GM18505 (cell line): ENCODE measurements around the gene NINL.

Source experiments
- ATAC-seq: cut with Tn5 transposase; IDR thresholded peaks from one replicate; pipeline ENCODE4 v1.9.1; 2021; ENCODE audit not compliant: unreplicated experiment
- POLR2A ChIP-seq: IDR thresholded peaks from 4 replicates; pipeline ENCODE4 v1.6.1; 2011; ENCODE audit warnings: borderline replicate concordance; ENCODE audit not compliant: insufficient read depth, insufficient read length; ENCODE audit errors: extremely low read depth

The NINL gene

DNA sequence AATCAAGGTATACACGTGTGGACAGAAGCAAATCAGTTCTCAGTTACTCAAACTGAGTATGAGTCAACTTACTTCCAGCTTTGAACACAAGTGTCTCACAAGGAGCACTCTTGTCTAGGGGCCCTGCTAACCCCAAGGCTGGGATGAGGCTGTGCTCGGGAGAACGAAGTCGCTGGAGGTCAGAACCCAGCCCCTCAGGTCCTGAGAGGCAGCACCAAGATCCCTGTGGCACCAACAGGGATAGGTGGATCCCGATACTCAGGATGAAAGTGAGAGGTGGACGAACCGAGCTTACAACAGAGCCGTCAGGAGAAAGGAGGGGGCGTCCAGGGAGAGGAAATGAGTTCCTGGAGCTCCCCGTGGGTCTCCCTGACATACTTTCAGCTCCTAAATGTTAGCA lies 92.2 kb downstream of the NINL start:
- no peak for ATAC-seq
- TF ChIP-seq POLR2A, result no peak

DNA sequence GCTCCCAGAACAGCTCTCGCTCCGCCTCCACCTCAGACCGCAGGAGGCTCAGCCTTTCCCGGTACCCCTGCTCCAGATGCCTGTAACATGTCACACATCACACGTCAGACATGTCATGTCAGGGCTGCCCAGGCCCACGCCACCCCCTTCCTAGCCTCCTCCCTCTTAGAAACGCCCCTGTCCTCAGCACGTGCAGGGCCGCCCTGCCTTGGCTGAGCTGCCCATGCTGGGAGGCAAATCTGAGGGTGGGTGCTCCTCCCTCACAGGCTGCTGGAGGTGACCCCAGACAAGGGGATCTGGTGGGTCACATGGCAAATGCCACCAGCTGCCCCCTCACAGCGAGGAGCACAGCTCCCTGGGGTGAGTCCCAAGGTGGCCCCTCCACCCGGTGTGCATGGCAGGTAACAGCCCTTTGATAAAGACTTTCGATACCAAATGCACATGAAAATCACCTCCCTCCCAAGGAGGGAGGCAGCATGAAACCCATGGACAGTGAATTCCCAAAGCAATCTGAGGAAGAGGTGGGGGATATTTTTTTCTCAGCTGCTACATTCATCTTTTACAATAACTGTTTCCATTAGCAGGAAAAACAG lies 93.8 kb downstream of the NINL start:
- no peak for ATAC-seq
- TF ChIP-seq POLR2A, result no peak

DNA sequence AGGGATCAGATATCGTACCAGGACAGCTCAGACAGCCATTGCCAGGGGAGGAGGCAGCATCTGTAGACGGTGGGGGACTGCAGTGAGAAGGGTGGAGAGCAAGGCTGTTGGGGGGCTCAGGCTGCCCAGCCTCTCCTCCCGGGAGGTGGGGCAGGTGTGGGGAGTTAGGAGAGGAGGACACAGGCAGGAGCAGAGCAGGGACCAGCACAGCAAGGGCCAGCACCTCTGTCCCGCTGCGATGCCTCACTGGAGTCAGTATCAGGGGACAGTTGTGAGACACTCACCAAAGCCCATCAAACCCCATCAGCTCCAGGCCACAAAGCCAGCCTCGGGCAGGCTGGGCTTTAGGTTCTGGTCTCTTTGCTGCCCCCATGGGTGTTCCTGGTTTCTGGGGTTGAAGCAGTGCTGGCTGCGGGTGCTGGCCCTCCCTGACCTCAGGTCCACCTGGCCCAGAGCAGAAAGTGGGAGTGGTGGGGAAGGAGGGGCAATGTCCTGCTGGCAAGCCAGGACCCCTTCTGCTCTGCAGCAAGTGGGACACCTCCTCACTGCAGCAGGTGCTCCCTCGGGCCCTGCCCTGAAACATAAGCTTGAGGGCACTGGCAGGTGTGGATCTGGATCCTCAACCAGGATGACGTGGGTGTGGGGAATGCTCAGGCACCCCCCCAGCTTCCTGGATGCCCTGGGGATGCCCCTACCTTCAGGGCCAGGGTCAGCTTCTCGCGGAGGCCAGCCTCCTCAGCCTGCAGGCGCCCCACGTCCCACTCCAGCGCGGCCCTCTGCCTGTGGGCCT lies 94.5 kb downstream of the NINL start:
- TF ChIP-seq POLR2A, result no peak
- ATAC-seq, result no peak

DNA sequence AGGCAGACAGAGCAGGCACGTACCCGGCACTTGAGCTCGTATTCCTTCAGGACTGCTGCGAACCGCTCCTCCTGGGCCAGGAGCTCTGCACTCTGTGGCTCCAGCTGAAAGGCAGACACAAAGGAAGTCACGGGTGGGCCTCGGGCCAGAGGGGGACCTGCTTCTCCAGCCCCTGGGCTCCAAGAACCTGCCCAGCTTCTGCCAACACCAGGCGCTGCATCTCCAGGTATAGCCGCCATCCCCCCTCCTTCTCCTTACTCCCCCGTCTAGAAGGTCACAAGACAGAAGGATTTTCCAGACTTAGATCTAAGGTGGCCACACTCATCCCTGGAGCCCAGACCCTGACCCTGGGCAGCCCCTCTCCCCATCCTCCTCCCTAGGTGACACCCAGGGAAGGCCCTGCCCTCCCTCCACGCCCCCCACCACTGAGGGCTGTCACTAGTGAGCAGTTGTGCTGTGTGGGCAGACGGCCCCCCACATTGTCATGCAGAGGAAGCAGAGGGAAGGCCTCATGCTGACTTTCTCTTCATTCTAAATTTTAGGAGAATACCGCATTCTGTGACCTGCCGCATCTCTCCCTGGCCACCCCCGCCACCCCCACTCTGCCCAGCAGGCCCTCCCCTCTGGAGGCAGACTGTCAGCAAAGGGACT lies 96.0 kb downstream of the NINL start:
- TF ChIP-seq POLR2A, result no peak
- no peak for ATAC-seq

DNA sequence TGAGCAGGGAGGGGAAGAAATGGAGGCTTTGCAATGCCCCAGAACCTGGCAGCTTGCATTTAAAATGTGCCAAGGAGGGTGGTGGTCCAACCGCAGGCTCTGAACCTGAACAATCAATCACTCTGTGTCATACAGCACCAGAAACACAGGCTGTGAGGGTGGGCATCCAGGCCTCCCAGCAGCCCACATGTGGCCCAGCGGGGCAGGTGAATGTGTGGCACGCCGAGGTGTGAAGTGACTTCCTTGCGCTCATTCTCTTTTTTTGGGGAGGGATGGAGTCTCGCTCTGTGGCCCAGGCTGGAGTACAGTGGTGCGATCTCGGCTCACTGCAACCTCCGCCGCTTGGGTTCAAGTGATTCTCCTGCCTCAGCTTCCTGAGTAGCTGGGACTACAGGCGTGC lies 97.4 kb downstream of the NINL start:
- ATAC-seq, result no peak
- TF ChIP-seq POLR2A, result no peak

DNA sequence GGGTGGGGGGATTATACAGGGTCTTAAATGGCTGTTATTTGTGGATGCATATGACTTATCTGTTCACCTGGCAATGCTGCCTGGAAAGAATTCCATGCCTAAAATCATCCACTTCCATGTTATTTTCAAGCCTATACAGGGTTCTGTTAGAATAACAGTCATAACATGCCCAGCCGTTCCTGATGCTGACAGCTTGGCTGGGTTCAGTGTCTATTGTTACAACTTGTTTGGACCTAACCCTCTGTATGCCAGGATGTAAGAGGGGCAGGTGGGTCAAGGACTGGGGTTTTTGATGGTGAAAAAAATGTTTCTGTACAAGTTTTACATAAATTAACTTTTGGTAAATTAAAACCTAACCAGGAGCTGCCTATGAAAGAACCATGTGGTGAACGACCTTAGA lies 98.0 kb downstream of the NINL start:
- no peak for TF ChIP-seq POLR2A
- no peak for ATAC-seq

DNA sequence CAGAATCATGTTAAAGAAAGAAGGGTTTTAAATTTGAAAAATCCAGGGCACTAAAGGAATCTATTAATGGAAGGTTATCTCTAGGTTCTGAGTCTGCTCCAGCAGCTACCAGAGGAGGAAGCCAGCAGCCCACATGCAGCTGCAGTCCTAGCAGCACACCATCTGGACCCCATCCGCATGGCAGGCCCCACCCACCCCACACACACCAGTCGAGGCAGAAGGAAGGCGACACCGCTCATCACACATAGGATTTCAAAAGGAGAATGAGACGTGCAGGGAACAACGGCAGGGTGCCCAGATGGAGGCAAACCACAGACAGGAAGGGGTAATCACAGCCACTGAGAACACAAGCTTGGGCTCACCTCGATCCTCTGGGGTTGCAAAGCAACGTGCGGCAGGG lies 99.0 kb downstream of the NINL start:
- ATAC-seq, result no peak

DNA sequence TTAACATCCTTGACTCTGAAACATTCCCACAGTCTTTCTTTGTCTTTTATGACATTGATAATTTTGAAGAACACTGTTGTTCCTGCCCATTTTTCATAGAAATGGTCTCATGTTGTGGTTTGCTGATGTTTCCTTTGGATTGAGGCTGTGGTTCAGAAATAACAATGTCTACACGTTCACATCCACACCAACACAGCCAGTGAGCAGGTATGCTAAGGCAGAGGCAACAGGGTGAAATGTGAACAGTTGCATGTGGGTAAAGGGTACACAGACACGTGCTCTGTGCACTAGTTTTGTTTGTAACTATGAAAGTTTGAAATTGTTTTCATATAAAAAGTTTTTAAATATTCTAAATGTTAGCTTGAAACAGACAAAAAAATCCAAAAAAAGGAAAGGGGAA lies 99.5 kb downstream of the NINL start:
- TF ChIP-seq POLR2A, result no peak
- ATAC-seq, result no peak

More for the DNA sequence above, 99.0 kb downstream of the NINL start:
- no peak for TF ChIP-seq POLR2A

DNA sequence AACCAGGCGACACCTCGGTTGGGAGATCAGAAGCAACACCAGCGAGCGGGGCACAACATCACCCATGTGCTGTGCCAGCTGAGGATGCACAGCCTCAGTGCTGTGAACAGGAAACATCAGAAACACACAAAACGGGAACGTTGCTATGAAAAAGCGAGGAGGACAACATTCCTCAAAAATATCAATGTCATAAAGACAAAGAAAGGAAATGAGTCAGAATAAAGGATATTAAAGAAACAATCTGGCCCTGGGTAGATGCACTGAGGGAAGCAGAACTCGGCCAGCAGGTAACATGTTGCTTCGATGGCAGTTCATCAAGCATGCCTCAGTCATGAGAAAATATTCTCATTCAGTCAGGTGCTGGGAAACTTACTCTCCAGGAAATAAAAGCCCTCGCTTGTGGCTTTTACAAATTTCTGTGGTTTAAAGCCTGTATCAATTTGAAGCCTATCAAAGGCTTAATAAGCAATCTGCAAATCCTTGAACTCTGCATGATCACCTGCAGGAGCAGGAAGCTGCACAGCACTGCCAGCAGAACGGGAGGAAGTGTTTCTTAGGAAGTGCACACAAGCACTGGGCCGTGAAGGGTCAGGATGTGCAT lies 100.3 kb downstream of the NINL start:
- no peak for TF ChIP-seq POLR2A
- no peak for ATAC-seq

DNA sequence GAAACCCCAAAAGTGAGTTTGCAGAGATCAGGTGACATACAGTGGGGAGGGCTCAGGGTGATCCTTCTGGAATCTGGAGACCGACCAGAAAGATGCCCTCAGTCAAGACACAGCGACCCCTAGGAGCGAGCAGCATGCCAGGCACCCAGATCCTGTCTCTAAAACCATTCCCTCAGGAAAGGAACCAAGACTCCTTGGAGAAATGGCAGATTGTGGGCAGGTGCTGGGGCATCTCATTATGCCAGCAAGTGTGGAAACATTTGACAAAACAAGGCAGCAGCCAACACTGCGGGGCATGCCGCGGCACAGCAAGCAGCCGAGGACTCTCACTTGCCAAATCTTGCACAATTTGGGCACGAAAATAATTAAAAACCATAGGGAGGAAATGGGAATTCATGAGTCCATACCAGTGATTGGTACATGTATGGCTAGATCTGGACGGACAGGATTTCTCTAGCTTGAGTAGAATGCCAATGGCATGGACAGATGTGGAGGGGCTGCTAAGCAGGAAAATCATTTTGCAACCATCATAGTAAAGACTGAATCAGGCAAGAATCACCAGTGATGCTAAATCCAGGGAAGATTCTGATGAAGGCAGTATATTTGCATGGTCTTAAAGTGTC lies 101.0 kb downstream of the NINL start:
- no peak for ATAC-seq
- TF ChIP-seq POLR2A, result no peak

DNA sequence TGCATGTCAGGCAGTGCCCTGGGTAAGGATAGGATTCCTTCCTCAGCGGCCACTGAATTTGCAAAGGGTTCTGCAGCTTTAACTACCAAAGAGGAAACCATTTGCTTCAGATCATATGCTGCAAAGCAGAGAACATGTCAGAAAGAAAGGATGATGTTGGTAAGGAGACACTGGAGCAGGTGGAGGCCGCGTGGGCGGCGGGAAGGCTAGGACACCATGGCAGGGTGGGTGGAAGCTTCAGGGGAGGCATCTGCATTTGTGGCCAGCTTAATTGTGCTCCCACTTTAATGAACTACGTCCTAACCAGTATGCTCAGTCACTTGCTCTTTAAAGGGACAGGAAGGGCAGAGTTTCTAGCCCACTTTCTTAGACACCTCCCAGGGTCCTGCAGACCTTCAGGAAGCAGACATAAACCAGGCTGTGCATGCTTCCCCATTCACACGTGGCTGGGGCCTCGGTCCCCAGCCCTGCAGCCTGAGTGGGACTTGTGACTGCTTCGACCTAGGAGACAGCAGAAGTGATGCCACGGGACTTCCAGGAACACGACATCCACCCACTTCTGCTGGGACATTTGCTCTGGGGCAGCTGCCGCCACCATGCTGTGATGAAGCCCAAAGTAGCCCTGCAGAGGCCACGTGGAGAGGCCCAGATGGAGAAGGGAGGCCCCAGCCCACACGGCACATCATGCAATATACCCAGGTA lies 101.7 kb downstream of the NINL start:
- TF ChIP-seq POLR2A, result no peak

DNA sequence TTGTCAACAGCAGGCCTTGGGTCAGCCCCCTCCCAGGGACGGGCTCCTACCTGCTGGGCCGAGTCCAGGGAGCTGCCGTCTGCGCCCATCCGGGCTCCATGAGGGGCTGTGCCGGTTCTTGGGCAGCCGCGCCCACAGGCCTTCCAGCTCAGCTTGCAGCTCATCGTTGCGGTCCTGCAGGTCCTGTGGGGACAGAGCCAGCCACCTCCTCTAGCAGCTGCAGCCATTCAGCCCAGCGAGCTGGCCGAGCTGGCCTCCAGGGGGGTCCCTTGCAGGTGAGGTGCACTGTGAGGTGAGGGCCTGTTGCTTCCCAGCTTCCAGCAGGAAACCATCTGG lies 103.4 kb downstream of the NINL start:
- no peak for TF ChIP-seq POLR2A
- ATAC-seq, result no peak

More for the DNA sequence above, 101.7 kb downstream of the NINL start:
- ATAC-seq, result no peak
